OCI-LY7 (cell line): ENCODE measurements around the gene PPP3CA. TPM values are rescaled to one million over a fixed set of nuclear protein-coding genes. Genes with fewer than 3 reads are reported as not detected.

Experiments used
- BruUV-seq: library from RNA; stranded (reverse); fragments of 400-500 nt; replicated peaks from 2 replicates; lab custom pipeline; 2021; lab: Mats Ljungman, UMichigan
- CTCF ChIA-PET: fragments of 300-600 bp; sonication (Branson Sonifier 250); formaldehyde crosslinking; loops from one replicate; lab custom pipeline; 2022; ENCODE audit warnings: antibody characterized with exemption; ENCODE audit not compliant: unreplicated experiment; lab: Charles Lee
- POLR2A ChIA-PET: fragments of 300-600 bp; sonication (Branson Sonifier 250); formaldehyde crosslinking; loops from one replicate; lab custom pipeline; 2022; ENCODE audit warnings: antibody characterized with exemption; lab: Charles Lee
- DNase-seq: peaks from one replicate; pipeline ENCODE4 v3.0.0-alpha.2; 2015; ENCODE audit warnings: low spot score
- H2AFZ ChIP-seq: fragments of 200-600 bp; sonication (generic), shearing (Covaris generic); 2 replicates; pipeline ENCODE4 v1.6.1; 2014; ENCODE audit warnings: mild to moderate bottlenecking, antibody characterized with exemption, low read length, moderate library complexity
- H3K27ac ChIP-seq: fragments of 200-600 bp; sonication (generic); 2 replicates; pipeline ENCODE4 v1.5.1; 2014; ENCODE audit warnings: mixed run types, low read depth, mild to moderate bottlenecking, moderate library complexity, low read length, inconsistent platforms; ENCODE audit not compliant: poor library complexity, severe bottlenecking
- H3K36me3 ChIP-seq: fragments of 200-600 bp; sonication (generic); 2 replicates; pipeline ENCODE4 v1.6.1; 2014; ENCODE audit warnings: mild to moderate bottlenecking, antibody characterized with exemption, low read length, moderate library complexity, mixed read lengths; ENCODE audit not compliant: insufficient read depth
- H3K4me1 ChIP-seq: fragments of 200-600 bp; sonication (generic); 2 replicates; pipeline ENCODE4 v1.5.1; 2014; ENCODE audit warnings: mild to moderate bottlenecking, low read length; ENCODE audit not compliant: insufficient read depth, poor library complexity, severe bottlenecking
- H3K4me2 ChIP-seq: fragments of 200-600 bp; sonication (generic); 2 replicates; pipeline ENCODE4 v1.6.1; 2014; ENCODE audit warnings: mild to moderate bottlenecking, low read length
- H3K4me3 ChIP-seq: fragments of 200-600 bp; sonication (generic); 2 replicates; pipeline ENCODE4 v1.5.1; 2014; ENCODE audit warnings: mild to moderate bottlenecking, low read depth, low read length; ENCODE audit not compliant: poor library complexity, severe bottlenecking
- H3K79me2 ChIP-seq: fragments of 200-600 bp; sonication (generic); 2 replicates; pipeline ENCODE4 v1.6.1; 2016; ENCODE audit warnings: low read depth, mild to moderate bottlenecking, low read length, moderate library complexity, mixed read lengths; ENCODE audit not compliant: insufficient read depth
- H3K9me2 ChIP-seq: fragments of 200-600 bp; sonication (generic); 2 replicates; pipeline ENCODE4 v1.6.1; 2016; ENCODE audit warnings: mild to moderate bottlenecking, low read length, mixed read lengths; ENCODE audit not compliant: insufficient read depth
- H3K9me3 ChIP-seq: fragments of 200-600 bp; sonication (generic); 2 replicates; pipeline ENCODE4 v1.6.1; 2014; ENCODE audit warnings: mild to moderate bottlenecking, mixed run types, low read length, mixed read lengths
- H4K20me1 ChIP-seq: fragments of 200-600 bp; sonication (generic); 2 replicates; pipeline ENCODE4 v1.6.1; 2014; ENCODE audit warnings: mild to moderate bottlenecking, antibody characterized with exemption, low read length, moderate library complexity, mixed read lengths; ENCODE audit not compliant: insufficient read depth
- CTCF ChIP-seq: fragments of 200-600 bp; sonication (generic); conservative IDR thresholded peaks from 2 replicates; pipeline ENCODE4 v1.5.1; 2014; ENCODE audit warnings: mild to moderate bottlenecking, antibody characterized with exemption, low read length, moderate library complexity, mixed read lengths
- EZH2phosphoT487 ChIP-seq: fragments of 200-600 bp; sonication (generic); IDR thresholded peaks from 2 replicates; pipeline ENCODE4 v1.6.1; 2018; ENCODE audit warnings: low read depth, borderline replicate concordance, mild to moderate bottlenecking, mixed run types, antibody characterized with exemption, low read length, moderate library complexity, mixed read lengths
- intact Hi-C: fragments of 100-400 bp; cut with micrococcal nuclease; formaldehyde crosslinking; loops from one replicate; pipeline ENCODE4 v1.10.0; 2022; ENCODE audit not compliant: unreplicated experiment
- total RNA-seq, 2 experiments: library from RNA; depleted of rRNA in 1 of 2; stranded (reverse); fragments of >200 nt in 1 of 2; shearing (Covaris generic) in 1 of 2; gene quantifications; 2 replicates each; pipeline ENCODE4 v1.2.3, GENCODE V29; 2014 to 2022

Gene PPP3CA
- total RNA-seq, 2 experiments from 2014 or later = 9.2 to 13.6 TPM

- H3K79me2 ChIP-seq = no peaks in the 10 kb centered on the region
- intact Hi-C loops = no loop called here
- H3K27ac ChIP-seq = no peak overlapping the region
- H3K4me2 ChIP-seq = no peak overlapping the region
- ChIA-PET POLR2A (interaction anchor here (0.6 to 1.1 kb wide), 5 partner anchors 11 to 210 kb away, joined by 3 to 5 read pairs (median 3); no protein-coding TSS in a partner anchor), CTCF (no interaction called here)
- no peaks in the 10 kb centered on the region for H3K4me1 ChIP-seq
- TF ChIP-seq CTCF (no peak), EZH2phosphoT487 (no peak)
- no peak overlapping the region for H3K4me3 ChIP-seq
- no peaks in the 10 kb centered on the region for H3K9me3 ChIP-seq
- H3K9me2 ChIP-seq = no peaks in the 10 kb centered on the region
- H2AFZ ChIP-seq = no peak overlapping the region
- no peaks in the 10 kb centered on the region for H3K36me3 ChIP-seq
- no peak for DNase-seq
- BruUV-seq = no TSS peak
- no peaks in the 10 kb centered on the region for H4K20me1 ChIP-seq
These were observed 318.4 kb downstream of the PPP3CA start for GRCh38 chr4:101028886-101029285.

DNA sequence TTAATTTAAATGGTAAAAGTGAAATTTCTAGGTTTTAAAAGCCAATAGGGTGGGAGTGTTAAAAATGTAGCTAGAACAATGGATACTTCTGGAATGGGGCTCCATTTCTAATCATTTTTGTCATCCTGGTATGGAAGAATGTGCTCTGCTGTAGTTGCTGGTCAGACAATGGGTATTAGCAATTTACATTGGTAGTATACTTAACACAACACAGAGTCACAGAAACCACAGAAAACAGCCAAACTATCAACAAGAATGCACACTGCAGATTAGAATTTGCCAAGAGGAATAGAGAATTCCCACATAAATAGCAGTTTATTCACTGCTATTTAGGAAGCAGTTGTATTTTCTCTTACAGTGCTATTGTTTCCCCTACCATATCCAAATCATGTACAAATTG, 319.6 kb downstream of the PPP3CA start:
- H3K4me3 ChIP-seq = no peak overlapping the region
- H4K20me1 ChIP-seq = no peaks in the 10 kb centered on the region
- no peaks in the 10 kb centered on the region for H3K36me3 ChIP-seq
- H3K4me2 ChIP-seq = no peak overlapping the region
- H3K27ac ChIP-seq = no peak overlapping the region
- no peaks in the 10 kb centered on the region for H3K9me3 ChIP-seq
- H2AFZ ChIP-seq = no peak overlapping the region
- no peaks in the 10 kb centered on the region for H3K9me2 ChIP-seq
- CTCF ChIA-PET = no interaction called here
- BruUV-seq = no TSS peak
- intact Hi-C loops = no loop called here
- POLR2A ChIA-PET = interaction anchor here (0.5 to 1.1 kb wide), 3 partner anchors 75 to 370 kb away, joined by 3 to 4 read pairs (median 3); no protein-coding TSS in a partner anchor
- no peaks in the 10 kb centered on the region for H3K4me1 ChIP-seq
- DNase-seq = no peak
- no peaks in the 10 kb centered on the region for H3K79me2 ChIP-seq
- no peak for TF ChIP-seq CTCF
- TF ChIP-seq EZH2phosphoT487 = no peak

- Histone ChIP-seq H3K9me3 (no peaks in the 10 kb centered on the region), H3K79me2 (no peaks in the 10 kb centered on the region), H3K4me3 (no peak overlapping the region), H2AFZ (peak overlapping the region; percentile 28; the same call in 1 of the 2 replicates), H3K4me2 (no peak overlapping the region; the same call in 1 of the 2 replicates), H3K4me1 (no peaks in the 10 kb centered on the region), H4K20me1 (no peaks in the 10 kb centered on the region), H3K36me3 (no peaks in the 10 kb centered on the region), H3K27ac (no peak overlapping the region), H3K9me2 (no peaks in the 10 kb centered on the region)
- intact Hi-C loops = no loop called here
- CTCF ChIA-PET = no interaction called here
- peak; percentile 7 for DNase-seq
- POLR2A ChIA-PET = interaction anchor here (0.6 to 1.7 kb wide), 5 partner anchors 8 to 1309 kb away, joined by 3 read pairs; no protein-coding TSS in a partner anchor
- no peak for TF ChIP-seq EZH2phosphoT487
- no peak for TF ChIP-seq CTCF
- BruUV-seq = no TSS peak
These were observed 321.6 kb downstream of the PPP3CA start for GRCh38 chr4:101025755-101026154.
